ENCODE data around the gene HAAO.
"Not testable (repeated sequence)": the region's sequence is repeated elsewhere in the genome, so short reads cannot be mapped to it uniquely, and the experiment has no call there.

The HAAO gene

GRCh38 chr2:42742740-42743658 lies 49.4 kb downstream of the HAAO start:
- 85 to 92% methylated on average over 2 of the region's 2 CpGs for WGBS, 2 experiments (ENCODE audit: insufficient coverage in 2 of 2)
- H3K9me3 ChIP-seq (ENCODE audit: control insufficient read depth, low read length), result peaks cover 10% of the 10 kb centered on the region
- H3K36me3 ChIP-seq (ENCODE audit: control insufficient read depth, insufficient read depth, low read length), result peaks cover 29% of the 10 kb centered on the region
- peaks cover 2% of the 10 kb centered on the region for H3K4me1 ChIP-seq (ENCODE audit: control insufficient read depth, insufficient read depth, low read length, poor library complexity, severe bottlenecking)
- H3K4me3 ChIP-seq (ENCODE audit: extremely low read depth, insufficient read depth, low read length, poor library complexity, severe bottlenecking), result no peak overlapping the region
- no peak overlapping the region for H3K27ac ChIP-seq (ENCODE audit: low read depth, low read length, severe bottlenecking)

GRCh38 chr2:42741140-42741539 lies 51.2 kb downstream of the HAAO start:
- Histone ChIP-seq H3K4me1 (ENCODE audit: control insufficient read depth, insufficient read depth, low read length, poor library complexity, severe bottlenecking) (peaks cover 2% of the 10 kb centered on the region), H3K27ac (ENCODE audit: low read depth, low read length, severe bottlenecking) (no peak overlapping the region), H3K36me3 (ENCODE audit: control insufficient read depth, insufficient read depth, low read length) (peaks cover 23% of the 10 kb centered on the region), H3K4me3 (ENCODE audit: extremely low read depth, insufficient read depth, low read length, poor library complexity, severe bottlenecking) (no peak overlapping the region), H3K9me3 (ENCODE audit: control insufficient read depth, low read length) (peaks cover 14% of the 10 kb centered on the region)
- no CpG with 5 or more reads among the region's 3 CpGs for WGBS, 2 experiments (ENCODE audit: insufficient coverage in 2 of 2)

- Histone ChIP-seq H3K4me3 (ENCODE audit: extremely low read depth, insufficient read depth, low read length, poor library complexity, severe bottlenecking) (no peak overlapping the region), H3K4me1 (ENCODE audit: control insufficient read depth, insufficient read depth, low read length, poor library complexity, severe bottlenecking) (no peaks in the 10 kb centered on the region), H3K36me3 (ENCODE audit: control insufficient read depth, insufficient read depth, low read length) (peaks cover 14% of the 10 kb centered on the region), H3K27ac (ENCODE audit: low read depth, low read length, severe bottlenecking) (no peak overlapping the region), H3K9me3 (ENCODE audit: control insufficient read depth, low read length) (peaks cover 14% of the 10 kb centered on the region)
Measured at GRCh38 chr2:42736598-42737322, 55.6 kb downstream of the HAAO start.

GRCh38 chr2:42733852-42734251 lies 58.5 kb downstream of the HAAO start:
- Histone ChIP-seq H3K36me3 (ENCODE audit: control insufficient read depth, insufficient read depth, low read length) (peaks cover 4% of the 10 kb centered on the region), H3K4me1 (ENCODE audit: control insufficient read depth, insufficient read depth, low read length, poor library complexity, severe bottlenecking) (no peaks in the 10 kb centered on the region), H3K9me3 (ENCODE audit: control insufficient read depth, low read length) (peaks cover 18% of the 10 kb centered on the region), H3K27ac (ENCODE audit: low read depth, low read length, severe bottlenecking) (no peak overlapping the region), H3K4me3 (ENCODE audit: extremely low read depth, insufficient read depth, low read length, poor library complexity, severe bottlenecking) (no peak overlapping the region)
- 100% methylated on average over 1 of the region's 1 CpG; no CpG with 5 or more reads in 1 of the 2 experiments for WGBS, 2 experiments (ENCODE audit: insufficient coverage in 2 of 2)

DNA sequence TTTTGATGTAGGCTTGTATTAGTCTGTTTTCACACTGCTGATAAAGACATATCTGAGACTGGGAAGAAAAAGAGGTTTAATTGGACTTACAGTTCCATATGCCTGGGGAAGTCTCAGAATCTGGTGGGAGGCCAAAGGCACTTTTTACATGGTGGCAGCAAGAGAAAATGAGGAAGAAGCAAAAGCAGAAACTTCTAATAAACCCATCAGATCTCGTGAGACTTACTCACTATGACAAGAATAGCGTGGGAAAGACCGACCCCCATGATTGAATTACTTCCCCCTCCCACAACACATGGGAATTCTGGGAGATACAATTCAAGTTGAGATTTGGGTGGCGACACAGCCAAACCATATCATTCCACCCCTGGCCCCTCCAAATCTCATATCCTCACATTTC lies 61.1 kb downstream of the HAAO start:
- H3K4me3 ChIP-seq (ENCODE audit: extremely low read depth, insufficient read depth, low read length, poor library complexity, severe bottlenecking); H3K27ac ChIP-seq (ENCODE audit: low read depth, low read length, severe bottlenecking); H3K36me3 ChIP-seq (ENCODE audit: control insufficient read depth, insufficient read depth, low read length); H3K4me1 ChIP-seq (ENCODE audit: control insufficient read depth, insufficient read depth, low read length, poor library complexity, severe bottlenecking): not testable (repeated sequence)
- H3K9me3 ChIP-seq (ENCODE audit: control insufficient read depth, low read length), result peaks cover 13% of the 10 kb centered on the region
- WGBS, 2 experiments (ENCODE audit: insufficient coverage in 2 of 2), result 97 to 100% methylated on average over 2 to 4 of the region's 4 CpGs

GRCh38 chr2:42726680-42727079 lies 65.7 kb downstream of the HAAO start:
- Histone ChIP-seq H3K4me3 (ENCODE audit: extremely low read depth, insufficient read depth, low read length, poor library complexity, severe bottlenecking) (no peak overlapping the region), H3K4me1 (ENCODE audit: control insufficient read depth, insufficient read depth, low read length, poor library complexity, severe bottlenecking) (peaks cover 9% of the 10 kb centered on the region), H3K36me3 (ENCODE audit: control insufficient read depth, insufficient read depth, low read length) (peaks cover 9% of the 10 kb centered on the region), H3K27ac (ENCODE audit: low read depth, low read length, severe bottlenecking) (no peak overlapping the region), H3K9me3 (ENCODE audit: control insufficient read depth, low read length) (peaks cover 13% of the 10 kb centered on the region)
- WGBS, 2 experiments (ENCODE audit: insufficient coverage in 2 of 2), result 83 to 100% methylated on average over 1 to 2 of the region's 2 CpGs

DNA sequence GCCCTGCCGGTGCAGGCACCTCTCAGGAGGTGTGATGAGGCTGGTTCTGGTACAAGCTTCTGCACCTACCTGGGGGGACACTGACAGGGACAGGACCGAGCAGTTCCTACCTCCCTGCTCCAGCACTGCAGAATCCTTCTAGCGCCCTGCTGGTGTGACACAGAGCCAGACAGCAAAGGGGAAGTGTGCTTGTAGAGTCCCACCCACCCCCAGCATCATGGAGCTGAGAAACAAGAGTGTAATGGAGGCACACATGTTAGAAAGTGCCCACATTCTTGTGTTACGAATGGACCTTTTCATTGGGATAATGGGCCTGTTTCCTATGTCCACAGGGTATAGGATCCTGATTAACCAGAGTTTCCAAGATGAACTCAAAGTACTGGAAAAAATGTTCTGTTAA lies 66.7 kb downstream of the HAAO start:
- H3K4me1 ChIP-seq (ENCODE audit: control insufficient read depth, insufficient read depth, low read length, poor library complexity, severe bottlenecking), result peaks cover 9% of the 10 kb centered on the region
- WGBS, 2 experiments (ENCODE audit: insufficient coverage in 2 of 2), result 43 to 55% methylated on average over 2 to 3 of the region's 4 CpGs

DNA sequence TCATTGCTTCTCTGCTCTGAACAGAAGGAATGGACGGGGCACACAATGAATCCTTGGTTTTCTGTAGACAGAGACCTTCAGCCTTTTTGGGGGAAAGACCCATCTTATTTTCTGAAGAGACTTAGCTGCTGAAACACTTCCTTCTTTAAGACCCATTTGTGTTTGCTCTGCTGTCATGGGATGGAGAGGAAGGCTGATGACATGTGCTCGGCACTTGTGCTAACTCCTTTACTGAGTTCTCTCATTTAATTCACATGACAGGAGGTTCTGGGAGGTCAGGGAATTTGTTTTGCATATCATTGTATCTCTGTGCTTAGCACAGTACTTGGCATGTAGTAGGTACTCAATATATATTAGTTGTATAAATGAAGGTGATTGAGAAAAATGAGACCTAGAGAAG lies 67.5 kb downstream of the HAAO start:
- Histone ChIP-seq H3K4me3 (ENCODE audit: extremely low read depth, insufficient read depth, low read length, poor library complexity, severe bottlenecking) (no peak overlapping the region), H3K36me3 (ENCODE audit: control insufficient read depth, insufficient read depth, low read length) (peaks cover 9% of the 10 kb centered on the region)
- 90 to 100% methylated on average over 1 to 2 of the region's 2 CpGs for WGBS, 2 experiments (ENCODE audit: insufficient coverage in 2 of 2)

More for the DNA sequence above, 66.7 kb downstream of the HAAO start:
- Histone ChIP-seq H3K9me3 (ENCODE audit: control insufficient read depth, low read length) (peaks cover 13% of the 10 kb centered on the region), H3K36me3 (ENCODE audit: control insufficient read depth, insufficient read depth, low read length) (peaks cover 9% of the 10 kb centered on the region), H3K27ac (ENCODE audit: low read depth, low read length, severe bottlenecking) (no peak overlapping the region), H3K4me3 (ENCODE audit: extremely low read depth, insufficient read depth, low read length, poor library complexity, severe bottlenecking) (no peak overlapping the region)

GRCh38 chr2:42723465-42723864 lies 68.9 kb downstream of the HAAO start:
- Histone ChIP-seq H3K4me1 (ENCODE audit: control insufficient read depth, insufficient read depth, low read length, poor library complexity, severe bottlenecking) (peaks cover 9% of the 10 kb centered on the region), H3K9me3 (ENCODE audit: control insufficient read depth, low read length) (no peaks in the 10 kb centered on the region), H3K4me3 (ENCODE audit: extremely low read depth, insufficient read depth, low read length, poor library complexity, severe bottlenecking) (no peak overlapping the region), H3K27ac (ENCODE audit: low read depth, low read length, severe bottlenecking) (peak overlapping the region; percentile 86), H3K36me3 (ENCODE audit: control insufficient read depth, insufficient read depth, low read length) (peaks cover 9% of the 10 kb centered on the region)

More for the DNA sequence above, 67.5 kb downstream of the HAAO start:
- no peak overlapping the region for H3K27ac ChIP-seq (ENCODE audit: low read depth, low read length, severe bottlenecking)
- H3K9me3 ChIP-seq (ENCODE audit: control insufficient read depth, low read length), result peaks cover 8% of the 10 kb centered on the region
- H3K4me1 ChIP-seq (ENCODE audit: control insufficient read depth, insufficient read depth, low read length, poor library complexity, severe bottlenecking), result peaks cover 9% of the 10 kb centered on the region

DNA sequence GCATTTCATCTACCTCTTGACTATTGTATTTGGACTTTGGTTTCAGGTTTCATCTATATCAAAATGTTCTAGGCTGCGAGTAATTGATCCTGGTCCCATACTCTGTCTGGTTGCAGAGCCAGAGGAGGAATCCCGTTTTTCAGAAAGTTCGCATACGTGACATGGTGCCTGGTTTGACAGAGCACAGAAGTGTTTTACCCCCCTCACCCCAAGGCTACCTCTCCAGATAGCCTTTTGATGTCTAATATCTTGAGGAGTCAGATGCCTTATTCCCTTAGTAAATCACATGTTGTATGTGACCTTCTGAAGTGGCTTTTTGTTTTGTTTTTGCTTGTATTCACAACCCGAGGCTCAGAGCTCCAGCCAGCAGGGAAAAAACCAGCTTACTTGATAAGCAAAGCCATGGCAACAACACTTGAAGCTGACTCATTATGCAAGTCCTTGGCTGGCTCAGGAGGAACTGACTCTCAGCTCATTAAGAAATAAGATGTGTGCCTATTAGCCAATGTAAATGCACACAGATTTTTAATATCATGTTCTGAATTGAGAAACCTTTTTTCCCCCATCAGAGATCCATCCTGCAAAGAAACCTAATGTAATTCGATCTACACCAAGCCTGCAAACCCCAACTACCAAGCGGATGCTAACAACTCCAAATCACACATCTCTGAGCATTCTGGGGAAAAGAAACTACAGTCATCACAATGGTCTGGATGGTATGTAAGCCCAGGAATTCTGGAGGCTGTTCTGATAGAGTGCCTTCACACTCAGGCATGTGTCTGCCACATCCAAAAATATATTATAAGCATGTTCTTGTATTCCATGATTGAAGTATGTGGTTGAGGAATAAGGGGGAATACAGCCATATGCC lies 69.8 kb downstream of the HAAO start:
- WGBS, 2 experiments (ENCODE audit: insufficient coverage in 2 of 2), result 47 to 63% methylated on average over 3 to 4 of the region's 7 CpGs
- H3K4me3 ChIP-seq (ENCODE audit: extremely low read depth, insufficient read depth, low read length, poor library complexity, severe bottlenecking), result no peak overlapping the region

More for the DNA sequence above, 69.8 kb downstream of the HAAO start:
- peak overlapping the region; percentile 86 for H3K27ac ChIP-seq (ENCODE audit: low read depth, low read length, severe bottlenecking)
- no peaks in the 10 kb centered on the region for H3K9me3 ChIP-seq (ENCODE audit: control insufficient read depth, low read length)
- H3K36me3 ChIP-seq (ENCODE audit: control insufficient read depth, insufficient read depth, low read length), result peaks cover 9% of the 10 kb centered on the region
- peaks cover 9% of the 10 kb centered on the region for H3K4me1 ChIP-seq (ENCODE audit: control insufficient read depth, insufficient read depth, low read length, poor library complexity, severe bottlenecking)
